ENCODE results near the gene HDAC4. TPM values are rescaled to one million over a fixed set of nuclear protein-coding genes. Genes with fewer than 3 reads are reported as not detected.

Gene HDAC4
- total and polyA plus RNA-seq, 9 of the 15 experiments (the other 6 are each of a cell fraction or from before 2014, with no cell fraction given), result 0.11 to 20.2 (median 4.0) TPM

- no peak for FAIRE-seq
- ATAC-seq, result no peak
- no peaks in the 10 kb centered on the region for H3K79me2 ChIP-seq (ENCODE audit: control insufficient read depth, insufficient read depth, low read length)
- peaks cover 0 to 19% of the 10 kb centered on the region in 2 experiments; a peak in 2 of 5 replicates for H3K27me3 ChIP-seq (ENCODE audit: control insufficient read depth in 2 of 2, insufficient read depth in 2 of 2, low read length in 2 of 2)
- no peak overlapping the region for H3K4me3 ChIP-seq
- ChIA-PET CTCF (ENCODE audit: low intra/inter-chr PET ratio) (no interaction called here), POLR2A (no interaction called here)
- no peak overlapping the region for H3K4me2 ChIP-seq (ENCODE audit: insufficient read depth, low read length)
- DNase-seq (ENCODE audit: extremely low read depth in 1 of 4, low spot score in 3 of 4), result no peak
- no peaks in the 10 kb centered on the region for H3K9me3 ChIP-seq (replicated peaks; ENCODE audit: control insufficient read depth, insufficient read depth, low read depth, low read length)
- H3K9ac ChIP-seq (ENCODE audit: insufficient read depth in 1 of 2, low read depth in 2 of 2, low read length in 2 of 2), result no peak overlapping the region
- H3K36me3 ChIP-seq (ENCODE audit: control insufficient read depth, insufficient read depth, low read length), result no peaks in the 10 kb centered on the region
- in situ Hi-C loops (cut with MboI), result no loop called here
- peaks cover 0 to 3% of the 10 kb centered on the region in 2 experiments; a peak in 1 of 5 replicates for H3K4me1 ChIP-seq (replicated peaks in 1 of 2; ENCODE audit: control insufficient read depth in 2 of 2, insufficient read depth in 2 of 2, low read length in 2 of 2)
- H4K20me1 ChIP-seq (replicated peaks; ENCODE audit: control insufficient read depth, insufficient read depth, low read length), result no peaks in the 10 kb centered on the region
- no peaks in the 10 kb centered on the region for H3K9me1 ChIP-seq (ENCODE audit: control insufficient read depth, insufficient read depth, low read length)
- intact Hi-C loops (cut with micrococcal nuclease), result no loop called here
- no peak overlapping the region for H2AFZ ChIP-seq (ENCODE audit: low read depth, low read length)
- 66% methylated on average over 6 of the region's 11 CpGs for WGBS (ENCODE audit: insufficient coverage, low coverage, missing lambda C conversion rate)
- TF ChIP-seq MTA3 (IDR thresholded peaks at IDR 0.05; ENCODE audit: borderline replicate concordance) (no peak), NEUROD1 (IDR thresholded peaks at IDR 0.05; ENCODE audit: borderline replicate concordance, low read depth, low read length, partially characterized antibody) (no peak), MCM2 (IDR thresholded peaks at IDR 0.05; ENCODE audit: low read depth) (no peak), U2AF1 (optimal IDR thresholded peaks at IDR 0.05; ENCODE audit: low read depth, low read length) (no peak), PTBP1 (IDR thresholded peaks at IDR 0.05; ENCODE audit: low read depth, low read length) (no peak), NFXL1 (CRISPR knock-in tag; IDR thresholded peaks at IDR 0.05) (no peak), ZNF445 (CRISPR knock-in tag; IDR thresholded peaks at IDR 0.05; ENCODE audit: low read depth) (no peak), ZNF140 (CRISPR knock-in tag; IDR thresholded peaks at IDR 0.05) (no peak), TAL1 (IDR thresholded peaks at IDR 0.05) (no peak), ZSCAN29 (IDR thresholded peaks at IDR 0.05) (no peak), ZNF280B (CRISPR knock-in tag; IDR thresholded peaks at IDR 0.05) (no peak), JUND (IDR thresholded peaks at IDR 0.05; ENCODE audit: borderline replicate concordance, low read depth, low read length) (no peak), JUND (tag; IDR thresholded peaks at IDR 0.05; ENCODE audit: borderline replicate concordance, low read depth, low read length) (no peak), PREB (CRISPR knock-in tag; IDR thresholded peaks at IDR 0.05) (no peak), ZNF408 (CRISPR knock-in tag; IDR thresholded peaks at IDR 0.05; ENCODE audit: low read depth) (no peak), HMGN3 (IDR thresholded peaks at IDR 0.05; ENCODE audit: borderline replicate concordance, extremely low read depth, insufficient read length, low read depth, low read length) (no peak), ZNF184 (CRISPR knock-in tag; IDR thresholded peaks at IDR 0.05) (no peak), FIP1L1 (IDR thresholded peaks at IDR 0.05; ENCODE audit: low read depth, low read length, poor library complexity, severe bottlenecking) (no peak), ARID3B (CRISPR knock-in tag; IDR thresholded peaks at IDR 0.05; ENCODE audit: borderline replicate concordance) (no peak), FOXM1 (IDR thresholded peaks at IDR 0.05; ENCODE audit: low read depth) (no peak), FOXM1 (CRISPR knock-in tag; IDR thresholded peaks at IDR 0.05; ENCODE audit: low read depth) (no peak)
- BruUV-seq (replicated peaks), result no TSS peak
- no peak overlapping the region for H3K27ac ChIP-seq (ENCODE audit: extremely low read depth, low read depth, low read length)
Measured at GRCh38 chr2:239047861-239048260, 353.0 kb downstream of the HDAC4 start.
